HEK293 (cell line): Measurements from ENCODE around the gene SH3RF3.

Experiments
- CTCF ChIP-seq: fragments of 450-650 bp; formaldehyde crosslinking; IDR thresholded peaks from 2 replicates; pipeline ENCODE4 v1.5.1; 2016; ENCODE audit warnings: missing biosample characterization, missing genetic modification characterization
- HOXA7 ChIP-seq: sonication (generic); formaldehyde crosslinking; IDR thresholded peaks from 2 replicates; pipeline ENCODE4 v1.8.1; 2022; ENCODE audit warnings: missing genetic modification reagents, borderline replicate concordance
- PRDM1 ChIP-seq: fragments of 450-650 bp; formaldehyde crosslinking; IDR thresholded peaks from 2 replicates; pipeline ENCODE4; 2016; ENCODE audit warnings: missing biosample characterization, missing genetic modification characterization
- REST ChIP-seq: fragments of 450-650 bp; formaldehyde crosslinking; IDR thresholded peaks from 2 replicates; pipeline ENCODE4 v1.5.1; 2016; ENCODE audit warnings: missing biosample characterization, missing genetic modification characterization
- ZBTB17 ChIP-seq: fragments of 450-650 bp; formaldehyde crosslinking; IDR thresholded peaks from 2 replicates; pipeline ENCODE4 v1.5.1; 2016; ENCODE audit warnings: missing biosample characterization, missing genetic modification characterization
- ZBTB21 ChIP-seq: fragments of 450-650 bp; formaldehyde crosslinking; IDR thresholded peaks from 2 replicates; pipeline ENCODE4 v1.5.1; 2017; ENCODE audit warnings: missing biosample characterization, missing genetic modification characterization
- ZFP41 ChIP-seq: fragments of 450-650 bp; formaldehyde crosslinking; IDR thresholded peaks from 2 replicates; pipeline ENCODE4 v1.5.1; 2016; ENCODE audit warnings: missing biosample characterization, missing genetic modification characterization, borderline replicate concordance
- ZNF18 ChIP-seq: fragments of 450-650 bp; formaldehyde crosslinking; IDR thresholded peaks from 2 replicates; pipeline ENCODE4 v1.5.1; 2016; ENCODE audit warnings: missing biosample characterization, missing genetic modification characterization
- ZNF221 ChIP-seq: fragments of 450-650 bp; formaldehyde crosslinking; IDR thresholded peaks from 2 replicates; pipeline ENCODE4 v1.5.1; 2017; ENCODE audit warnings: missing biosample characterization, missing genetic modification characterization, borderline replicate concordance
- ZNF239 ChIP-seq: fragments of 450-650 bp; formaldehyde crosslinking; IDR thresholded peaks from 2 replicates; pipeline ENCODE4 v1.5.1; 2016; ENCODE audit warnings: missing biosample characterization, missing genetic modification characterization
- ZNF510 ChIP-seq: fragments of 450-650 bp; formaldehyde crosslinking; IDR thresholded peaks from 2 replicates; pipeline ENCODE4 v1.5.1; 2018; ENCODE audit warnings: mild to moderate bottlenecking, missing genetic modification characterization, missing biosample characterization; ENCODE audit not compliant: insufficient replicate concordance
- ZNF624 ChIP-seq: fragments of 450-650 bp; formaldehyde crosslinking; IDR thresholded peaks from 2 replicates; pipeline ENCODE4 v1.5.1; 2017; ENCODE audit warnings: missing biosample characterization, missing genetic modification characterization
- TF ChIP-seq, protein P1 (sequence below): sonication (generic); formaldehyde crosslinking; IDR thresholded peaks from 2 replicates; pipeline ENCODE4 v1.8.1; 2022; ENCODE audit warnings: mild to moderate bottlenecking, moderate library complexity, missing genetic modification reagents
- TF ChIP-seq, protein P2 (sequence below): fragments of 450-650 bp; formaldehyde crosslinking; IDR thresholded peaks from 2 replicates; pipeline ENCODE4 v1.5.1; 2016; ENCODE audit warnings: missing biosample characterization, missing genetic modification characterization, borderline replicate concordance

GRCh38 chr2:109457366-109457765 lies 328.4 kb downstream of the SH3RF3 start:
- no peak for TF ChIP-seq CTCF (tag by site-specific recombination)
- TF ChIP-seq PRDM1 (tag by site-specific recombination), result no peak
- no peak for TF ChIP-seq ZNF221 (tag by site-specific recombination)
- no peak for TF ChIP-seq ZNF18 (tag by site-specific recombination)
- no peak for TF ChIP-seq ZNF624 (tag by site-specific recombination)
- TF ChIP-seq ZFP41 (tag by site-specific recombination), result no peak
- TF ChIP-seq ZNF239 (tag by site-specific recombination), result no peak
- TF ChIP-seq, protein P1, sequence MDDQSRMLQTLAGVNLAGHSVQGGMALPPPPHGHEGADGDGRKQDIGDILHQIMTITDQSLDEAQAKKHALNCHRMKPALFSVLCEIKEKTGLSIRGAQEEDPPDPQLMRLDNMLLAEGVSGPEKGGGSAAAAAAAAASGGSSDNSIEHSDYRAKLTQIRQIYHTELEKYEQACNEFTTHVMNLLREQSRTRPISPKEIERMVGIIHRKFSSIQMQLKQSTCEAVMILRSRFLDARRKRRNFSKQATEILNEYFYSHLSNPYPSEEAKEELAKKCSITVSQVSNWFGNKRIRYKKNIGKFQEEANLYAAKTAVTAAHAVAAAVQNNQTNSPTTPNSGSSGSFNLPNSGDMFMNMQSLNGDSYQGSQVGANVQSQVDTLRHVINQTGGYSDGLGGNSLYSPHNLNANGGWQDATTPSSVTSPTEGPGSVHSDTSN, result no peak
- TF ChIP-seq HOXA7, result no peak
- TF ChIP-seq, protein P2, sequence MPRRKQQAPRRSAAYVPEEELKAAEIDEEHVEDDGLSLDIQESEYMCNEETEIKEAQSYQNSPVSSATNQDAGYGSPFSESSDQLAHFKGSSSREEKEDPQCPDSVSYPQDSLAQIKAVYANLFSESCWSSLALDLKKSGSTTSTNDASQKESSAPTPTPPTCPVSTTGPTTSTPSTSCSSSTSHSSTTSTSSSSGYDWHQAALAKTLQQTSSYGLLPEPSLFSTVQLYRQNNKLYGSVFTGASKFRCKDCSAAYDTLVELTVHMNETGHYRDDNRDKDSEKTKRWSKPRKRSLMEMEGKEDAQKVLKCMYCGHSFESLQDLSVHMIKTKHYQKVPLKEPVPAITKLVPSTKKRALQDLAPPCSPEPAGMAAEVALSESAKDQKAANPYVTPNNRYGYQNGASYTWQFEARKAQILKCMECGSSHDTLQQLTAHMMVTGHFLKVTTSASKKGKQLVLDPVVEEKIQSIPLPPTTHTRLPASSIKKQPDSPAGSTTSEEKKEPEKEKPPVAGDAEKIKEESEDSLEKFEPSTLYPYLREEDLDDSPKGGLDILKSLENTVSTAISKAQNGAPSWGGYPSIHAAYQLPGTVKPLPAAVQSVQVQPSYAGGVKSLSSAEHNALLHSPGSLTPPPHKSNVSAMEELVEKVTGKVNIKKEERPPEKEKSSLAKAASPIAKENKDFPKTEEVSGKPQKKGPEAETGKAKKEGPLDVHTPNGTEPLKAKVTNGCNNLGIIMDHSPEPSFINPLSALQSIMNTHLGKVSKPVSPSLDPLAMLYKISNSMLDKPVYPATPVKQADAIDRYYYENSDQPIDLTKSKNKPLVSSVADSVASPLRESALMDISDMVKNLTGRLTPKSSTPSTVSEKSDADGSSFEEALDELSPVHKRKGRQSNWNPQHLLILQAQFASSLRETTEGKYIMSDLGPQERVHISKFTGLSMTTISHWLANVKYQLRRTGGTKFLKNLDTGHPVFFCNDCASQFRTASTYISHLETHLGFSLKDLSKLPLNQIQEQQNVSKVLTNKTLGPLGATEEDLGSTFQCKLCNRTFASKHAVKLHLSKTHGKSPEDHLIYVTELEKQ (tag by site-specific recombination), result no peak
- TF ChIP-seq ZNF510 (tag by site-specific recombination), result no peak
- no peak for TF ChIP-seq ZBTB21
- TF ChIP-seq ZBTB17 (tag by site-specific recombination), result no peak
- no peak for TF ChIP-seq REST (tag by site-specific recombination)
